ENCODE data around the gene RBM24. TPM values are rescaled to one million over a fixed set of nuclear protein-coding genes. Genes with fewer than 3 reads are reported as not detected.

Gene RBM24
- polyA plus RNA-seq, 3 donors = not detected

- H3K4me3 Mint-ChIP-seq = no peak overlapping the region
- Histone ChIP-seq H3K4me2 (replicated peaks; ENCODE audit: extremely low read depth, low read length, poor library complexity, severe bottlenecking) (no peak overlapping the region), H3K36me3 (replicated peaks in 1 of 2; ENCODE audit: control insufficient read depth in 1 of 2, insufficient read depth in 2 of 2, low read length in 2 of 2) (no peaks in the 10 kb centered on the region), H3K27me3 (ENCODE audit: control insufficient read depth in 2 of 2, insufficient read depth in 2 of 2, low read length in 2 of 2) (no peaks in the 10 kb centered on the region), H3K79me2 (ENCODE audit: insufficient read depth, low read length) (no peaks in the 10 kb centered on the region), H3K9ac (ENCODE audit: insufficient read depth, low read length, poor library complexity, severe bottlenecking) (no peak overlapping the region), H3K27ac (ENCODE audit: low read depth in 1 of 2, low read length in 2 of 2) (no peak overlapping the region), H4K20me1 (ENCODE audit: insufficient read depth, low read length) (no peaks in the 10 kb centered on the region), H3K9me3 (replicated peaks in 1 of 2; ENCODE audit: control insufficient read depth in 1 of 2, insufficient read depth in 1 of 2, low read length in 2 of 2) (no peaks in the 10 kb centered on the region), H3K4me3 (replicated peaks in 1 of 3; ENCODE audit: low read depth in 2 of 3, low read length in 3 of 3) (no peak overlapping the region), H2AFZ (ENCODE audit: insufficient read depth, low read depth, low read length, poor library complexity, severe bottlenecking) (no peak overlapping the region), H3K4me1 (ENCODE audit: control insufficient read depth in 1 of 2, insufficient read depth in 2 of 2, low read length in 2 of 2) (no peaks in the 10 kb centered on the region)
- H3K4me1 Mint-ChIP-seq = no peaks in the 10 kb centered on the region
- no CpG with 5 or more reads among the region's 1 CpG for WGBS (ENCODE audit: insufficient coverage)
- H3K9me3 Mint-ChIP-seq = peaks cover 0 to 11% (median 2%) of the 10 kb centered on the region in 7 donors
- no peak for DNase-seq
- H3K36me3 Mint-ChIP-seq = no peaks in the 10 kb centered on the region
- no peak for TF ChIP-seq CTCF (IDR thresholded peaks at IDR 0.05)
- intact Hi-C loops (cut with micrococcal nuclease) = no loop called here
- peaks cover 7 to 9% (median 8%) of the 10 kb centered on the region in 3 donors for H3K27me3 Mint-ChIP-seq (ENCODE audit: low read depth in 3 of 3)
- no peak overlapping the region for H3K27ac Mint-ChIP-seq
Measured at GRCh38 chr6:17299750-17300149, 18.6 kb downstream of the RBM24 start.

GRCh38 chr6:17300637-17301036 is 19.5 kb downstream of the RBM24 start:
- Mint-ChIP-seq H3K4me1 (no peaks in the 10 kb centered on the region), H3K27me3 (ENCODE audit: low read depth in 3 of 3) (peaks cover 3 to 6% (median 4%) of the 10 kb centered on the region in 3 donors), H3K27ac (no peak overlapping the region), H3K36me3 (no peaks in the 10 kb centered on the region), H3K4me3 (no peak overlapping the region), H3K9me3 (peaks cover 0 to 13% (median 2%) of the 10 kb centered on the region in 7 donors)
- H4K20me1 ChIP-seq (ENCODE audit: insufficient read depth, low read length) = no peaks in the 10 kb centered on the region
- H3K4me1 ChIP-seq (ENCODE audit: control insufficient read depth in 1 of 2, insufficient read depth in 2 of 2, low read length in 2 of 2) = no peaks in the 10 kb centered on the region
- TF ChIP-seq CTCF (IDR thresholded peaks at IDR 0.05) = no peak
- H2AFZ ChIP-seq (ENCODE audit: insufficient read depth, low read depth, low read length, poor library complexity, severe bottlenecking) = no peak overlapping the region
- no peaks in the 10 kb centered on the region for H3K9me3 ChIP-seq (replicated peaks in 1 of 2; ENCODE audit: control insufficient read depth in 1 of 2, insufficient read depth in 1 of 2, low read length in 2 of 2)
- H3K27ac ChIP-seq (ENCODE audit: low read depth in 1 of 2, low read length in 2 of 2) = no peak overlapping the region
- no peak overlapping the region for H3K9ac ChIP-seq (ENCODE audit: insufficient read depth, low read length, poor library complexity, severe bottlenecking)
- DNase-seq = no peak
- no peaks in the 10 kb centered on the region for H3K36me3 ChIP-seq (replicated peaks in 1 of 2; ENCODE audit: control insufficient read depth in 1 of 2, insufficient read depth in 2 of 2, low read length in 2 of 2)
- H3K79me2 ChIP-seq (ENCODE audit: insufficient read depth, low read length) = no peaks in the 10 kb centered on the region
- intact Hi-C loops (cut with micrococcal nuclease) = no loop called here
- H3K4me2 ChIP-seq (replicated peaks; ENCODE audit: extremely low read depth, low read length, poor library complexity, severe bottlenecking) = no peak overlapping the region
- WGBS (ENCODE audit: insufficient coverage) = 100% methylated on average over 4 of the region's 5 CpGs
- no peak overlapping the region for H3K4me3 ChIP-seq (replicated peaks in 1 of 3; ENCODE audit: low read depth in 2 of 3, low read length in 3 of 3)
- no peaks in the 10 kb centered on the region for H3K27me3 ChIP-seq (ENCODE audit: control insufficient read depth in 2 of 2, insufficient read depth in 2 of 2, low read length in 2 of 2)

Data from CD14-positive monocyte (primary cell).